HG02884 (cell line): ENCODE measurements around the gene SKP1.
"Not testable (repeated sequence)": the region's sequence is repeated elsewhere in the genome, so short reads cannot be mapped to it uniquely, and the experiment has no call there.

Experiments used
- ATAC-seq: cut with Tn5 transposase; IDR thresholded peaks from one replicate; pipeline ENCODE4 v1.9.1; 2021; ENCODE audit warnings: mild to moderate bottlenecking, moderate library complexity; ENCODE audit not compliant: unreplicated experiment

SKP1 gene

GRCh38 chr5:134176511-134177368 lies at the start of gene SKP1:
Gene SKP1, minus strand, starts transcription at chr5:134176950. Its CDS starts 2,928 bp downstream, at chr5:134174022.
- ATAC-seq, result peak; percentile 72

GRCh38 chr5:134225780-134226440 lies 49.2 kb upstream of the SKP1 start, which contains the start of gene PPP2CA:
Gene PPP2CA, minus strand, starts transcription at chr5:134226073. Its CDS starts 212 bp downstream, at chr5:134225861.
- ATAC-seq, result peak; percentile 71

GRCh38 chr5:134224888-134225779 lies 48.4 kb upstream of the SKP1 start:
- ATAC-seq, result peak; percentile 30

GRCh38 chr5:134223406-134224248 lies 46.9 kb upstream of the SKP1 start:
- ATAC-seq, result no peak

GRCh38 chr5:134221690-134222089 lies 44.9 kb upstream of the SKP1 start:
- not testable (repeated sequence) for ATAC-seq

- no peak for ATAC-seq
These were observed 39.0 kb upstream of the SKP1 start for GRCh38 chr5:134215757-134216156.

- ATAC-seq, result not testable (repeated sequence)
These were observed 34.7 kb upstream of the SKP1 start for GRCh38 chr5:134211263-134212031.

- no peak for ATAC-seq
These were observed 32.9 kb upstream of the SKP1 start for GRCh38 chr5:134209477-134210245.

- ATAC-seq, result no peak
These were observed 30.9 kb upstream of the SKP1 start for GRCh38 chr5:134207696-134208095.

GRCh38 chr5:134206627-134207160 lies 29.9 kb upstream of the SKP1 start:
- no peak for ATAC-seq

GRCh38 chr5:134204575-134204974 lies 27.8 kb upstream of the SKP1 start:
- ATAC-seq, result no peak

- no peak for ATAC-seq
These were observed 26.9 kb upstream of the SKP1 start for GRCh38 chr5:134203630-134204029.

GRCh38 chr5:134195666-134196065 lies 18.9 kb upstream of the SKP1 start:
- ATAC-seq, result no peak

GRCh38 chr5:134189031-134189430 lies 12.3 kb upstream of the SKP1 start:
- ATAC-seq, result no peak

GRCh38 chr5:134188092-134188491 lies 11.3 kb upstream of the SKP1 start:
- ATAC-seq, result no peak

GRCh38 chr5:134184155-134185135 lies 7.7 kb upstream of the SKP1 start:
- ATAC-seq, result peak; percentile 78

- ATAC-seq, result no peak
These were observed 6.7 kb upstream of the SKP1 start for GRCh38 chr5:134183481-134183880.
